ENCODE measurements around the gene CCDC12.

Gene CCDC12

GRCh38 chr3:46960081-46960701 is 16.4 kb downstream of the CCDC12 start:
- peak overlapping the region; percentile 49 for H3K4me3 ChIP-seq
- DNase-seq (ENCODE audit: low spot score): no peak
- TF ChIP-seq CTCF (IDR thresholded peaks at IDR 0.05): no peak

GRCh38 chr3:46959161-46959511 is 17.4 kb downstream of the CCDC12 start:
- Histone ChIP-seq H3K27ac (peak overlapping the region in 1 of 2 donors; percentile 82), H3K4me3 (no peak overlapping the region)
- no peak for TF ChIP-seq CTCF (IDR thresholded peaks at IDR 0.05)
- no peak for DNase-seq (ENCODE audit: low spot score)

More at GRCh38 chr3:46960081-46960701, 16.4 kb downstream of the CCDC12 start:
- H3K27ac ChIP-seq: peak overlapping the region; percentile 1 to 82

- Histone ChIP-seq H3K4me3 (no peak overlapping the region), H3K27ac (peak overlapping the region in 1 of 2 donors; percentile 82)
- no peak for TF ChIP-seq CTCF (IDR thresholded peaks at IDR 0.05)
- DNase-seq (ENCODE audit: low spot score): no peak
These were observed 17.9 kb downstream of the CCDC12 start for GRCh38 chr3:46958467-46959160.

- TF ChIP-seq CTCF (IDR thresholded peaks at IDR 0.05): no peak
- no peak for DNase-seq (ENCODE audit: low spot score)
- H3K27ac ChIP-seq: no peak overlapping the region
- no peak overlapping the region for H3K4me3 ChIP-seq
These were observed 19.3 kb downstream of the CCDC12 start for GRCh38 chr3:46957092-46957820.

- no peak overlapping the region for H3K4me3 ChIP-seq
- H3K27ac ChIP-seq: no peak overlapping the region
- DNase-seq (ENCODE audit: low spot score): no peak
- no peak for TF ChIP-seq CTCF (IDR thresholded peaks at IDR 0.05)
These were observed 20.7 kb downstream of the CCDC12 start for GRCh38 chr3:46955801-46956259.

- Histone ChIP-seq H3K4me3 (no peak overlapping the region), H3K27ac (no peak overlapping the region)
- DNase-seq (ENCODE audit: low spot score): no peak
- TF ChIP-seq CTCF (IDR thresholded peaks at IDR 0.05): no peak
These were observed 21.4 kb downstream of the CCDC12 start for GRCh38 chr3:46955157-46955556.

Data from coronary artery (tissue), 2 donors.